ENCODE data around the gene FHL3. TPM values are rescaled to one million over a fixed set of nuclear protein-coding genes. Genes with fewer than 3 reads are reported as not detected.

Gene FHL3, protein sequence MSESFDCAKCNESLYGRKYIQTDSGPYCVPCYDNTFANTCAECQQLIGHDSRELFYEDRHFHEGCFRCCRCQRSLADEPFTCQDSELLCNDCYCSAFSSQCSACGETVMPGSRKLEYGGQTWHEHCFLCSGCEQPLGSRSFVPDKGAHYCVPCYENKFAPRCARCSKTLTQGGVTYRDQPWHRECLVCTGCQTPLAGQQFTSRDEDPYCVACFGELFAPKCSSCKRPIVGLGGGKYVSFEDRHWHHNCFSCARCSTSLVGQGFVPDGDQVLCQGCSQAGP
- total RNA-seq: 25.5 and 33.2 TPM in 2 replicates

DNA sequence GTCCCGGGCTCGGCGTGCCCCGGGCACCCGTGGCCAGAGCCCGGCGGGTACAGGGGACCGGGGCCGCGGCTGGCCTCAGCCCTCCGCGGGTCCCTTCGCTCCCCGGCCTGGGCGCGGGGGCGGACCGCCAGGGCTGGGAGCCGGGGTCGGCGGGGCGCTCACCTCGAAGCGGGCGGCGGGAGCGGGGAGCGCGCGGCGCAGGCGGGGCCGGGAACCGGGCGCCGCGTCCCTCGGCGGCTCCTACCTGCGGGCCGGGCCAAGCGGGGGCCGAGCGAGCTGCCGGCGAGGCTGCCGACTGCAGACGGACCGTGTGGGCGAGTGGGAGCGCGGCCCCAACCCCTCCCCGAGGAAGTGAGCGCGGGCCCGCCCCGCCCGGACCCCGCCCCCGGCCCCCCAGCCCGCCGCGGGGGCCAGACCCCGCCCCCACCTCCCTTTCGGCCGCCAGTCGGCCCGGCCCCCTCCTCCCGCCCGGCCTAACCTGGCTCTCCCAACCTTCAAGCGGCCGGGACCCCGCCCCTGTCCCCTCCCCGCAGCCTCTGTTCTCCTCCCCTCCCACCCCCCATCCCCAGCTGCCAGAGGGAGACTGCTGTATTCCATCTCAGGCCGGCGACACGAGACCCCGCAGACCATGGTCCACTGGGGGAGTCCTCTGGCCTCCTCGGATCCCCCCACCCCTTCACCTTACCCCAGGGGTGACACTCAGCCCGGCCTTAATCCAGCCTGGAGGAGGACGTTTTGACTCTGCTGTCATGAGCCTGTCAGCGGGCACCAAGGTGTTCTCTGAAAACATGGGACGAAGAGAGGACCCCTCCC is at the start of gene FHL3:
FHL3 (minus strand) TSS at position 320 of the 813 bp plus-strand sequence. CDS start 6,102 bp downstream, outside the sequence.
- peak within 1 kb of the TSS; percentile 88 for H3K4me3 ChIP-seq (ENCODE audit: low read depth, low read length)
- DNase-seq (ENCODE audit: low read depth): peak; percentile 45
- TF ChIP-seq, protein P1, sequence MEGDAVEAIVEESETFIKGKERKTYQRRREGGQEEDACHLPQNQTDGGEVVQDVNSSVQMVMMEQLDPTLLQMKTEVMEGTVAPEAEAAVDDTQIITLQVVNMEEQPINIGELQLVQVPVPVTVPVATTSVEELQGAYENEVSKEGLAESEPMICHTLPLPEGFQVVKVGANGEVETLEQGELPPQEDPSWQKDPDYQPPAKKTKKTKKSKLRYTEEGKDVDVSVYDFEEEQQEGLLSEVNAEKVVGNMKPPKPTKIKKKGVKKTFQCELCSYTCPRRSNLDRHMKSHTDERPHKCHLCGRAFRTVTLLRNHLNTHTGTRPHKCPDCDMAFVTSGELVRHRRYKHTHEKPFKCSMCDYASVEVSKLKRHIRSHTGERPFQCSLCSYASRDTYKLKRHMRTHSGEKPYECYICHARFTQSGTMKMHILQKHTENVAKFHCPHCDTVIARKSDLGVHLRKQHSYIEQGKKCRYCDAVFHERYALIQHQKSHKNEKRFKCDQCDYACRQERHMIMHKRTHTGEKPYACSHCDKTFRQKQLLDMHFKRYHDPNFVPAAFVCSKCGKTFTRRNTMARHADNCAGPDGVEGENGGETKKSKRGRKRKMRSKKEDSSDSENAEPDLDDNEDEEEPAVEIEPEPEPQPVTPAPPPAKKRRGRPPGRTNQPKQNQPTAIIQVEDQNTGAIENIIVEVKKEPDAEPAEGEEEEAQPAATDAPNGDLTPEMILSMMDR (IDR thresholded peaks at IDR 0.05; ENCODE audit: insufficient read depth, low read depth, low read length): no peak

DNA sequence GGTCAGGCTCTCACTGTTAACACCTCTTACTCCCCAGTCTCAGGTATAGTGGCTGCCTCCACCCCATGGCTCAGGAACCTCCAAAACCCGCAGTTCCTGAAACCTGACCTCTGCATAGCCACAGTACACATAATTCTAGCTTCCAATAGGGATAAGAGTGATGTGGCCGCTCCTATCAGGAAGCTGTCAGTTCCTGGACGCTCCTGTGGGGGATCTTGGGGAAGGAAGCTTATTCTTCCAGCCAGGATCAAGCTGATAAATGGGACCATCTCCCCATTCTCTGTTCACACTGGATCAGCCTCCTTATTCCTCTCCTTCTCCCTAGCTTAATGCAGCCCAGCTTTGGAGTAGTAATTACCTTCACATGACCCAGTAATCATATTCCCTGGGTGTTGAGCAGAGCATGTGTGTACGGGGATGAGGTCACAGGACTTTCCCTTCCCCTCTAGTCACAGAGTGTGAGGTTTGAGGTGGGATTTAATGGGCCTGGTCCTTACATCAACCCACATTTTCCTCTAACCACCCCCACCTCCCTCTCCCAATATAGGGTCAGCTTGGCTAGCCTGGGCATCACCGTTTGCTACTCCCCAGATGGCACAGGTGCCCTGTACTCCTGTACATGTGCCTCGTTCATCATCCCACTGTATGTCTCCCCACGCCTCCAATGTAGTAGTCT is 48.2 kb upstream of the FHL3 start:
- DNase-seq (ENCODE audit: low read depth): no peak
- no peak overlapping the region for H3K4me3 ChIP-seq (ENCODE audit: low read depth, low read length)
- TF ChIP-seq, protein P1 (IDR thresholded peaks at IDR 0.05; ENCODE audit: insufficient read depth, low read depth, low read length): no peak

DNA sequence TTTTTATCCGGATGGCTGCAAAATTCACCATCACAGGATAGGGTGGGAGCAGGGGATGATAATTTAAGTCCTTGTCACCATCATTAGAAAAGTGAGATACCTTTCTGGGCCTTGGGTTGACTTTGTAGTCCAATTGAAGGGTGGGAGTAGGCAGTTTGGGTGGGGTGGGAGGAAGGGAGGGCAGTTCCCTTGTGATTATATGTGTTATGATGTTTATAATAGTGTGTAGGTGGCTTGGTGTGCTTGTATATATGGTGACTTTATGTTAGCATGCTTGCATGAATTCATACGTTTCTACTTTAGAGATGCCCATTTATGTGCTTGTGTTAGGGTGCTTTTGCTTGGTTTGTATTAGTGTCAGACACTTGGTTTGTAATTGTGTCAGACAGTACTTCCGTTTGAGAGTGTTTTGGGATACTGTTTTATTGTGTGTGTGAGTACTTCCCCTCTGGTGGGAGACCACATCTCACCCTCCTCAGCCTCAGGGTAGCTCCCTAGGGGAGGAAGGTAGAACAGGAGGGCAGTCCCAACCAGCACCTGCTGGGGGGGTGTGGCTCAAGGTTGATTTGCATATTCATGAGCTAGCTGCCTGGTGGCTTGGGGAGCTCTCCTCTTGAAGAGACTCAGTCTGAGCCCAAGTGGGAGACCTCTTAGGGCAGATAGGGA is 47.6 kb upstream of the FHL3 start:
- TF ChIP-seq, protein P1 (IDR thresholded peaks at IDR 0.05; ENCODE audit: insufficient read depth, low read depth, low read length): no peak
- DNase-seq (ENCODE audit: low read depth): no peak
- no peak overlapping the region for H3K4me3 ChIP-seq (ENCODE audit: low read depth, low read length)

DNA sequence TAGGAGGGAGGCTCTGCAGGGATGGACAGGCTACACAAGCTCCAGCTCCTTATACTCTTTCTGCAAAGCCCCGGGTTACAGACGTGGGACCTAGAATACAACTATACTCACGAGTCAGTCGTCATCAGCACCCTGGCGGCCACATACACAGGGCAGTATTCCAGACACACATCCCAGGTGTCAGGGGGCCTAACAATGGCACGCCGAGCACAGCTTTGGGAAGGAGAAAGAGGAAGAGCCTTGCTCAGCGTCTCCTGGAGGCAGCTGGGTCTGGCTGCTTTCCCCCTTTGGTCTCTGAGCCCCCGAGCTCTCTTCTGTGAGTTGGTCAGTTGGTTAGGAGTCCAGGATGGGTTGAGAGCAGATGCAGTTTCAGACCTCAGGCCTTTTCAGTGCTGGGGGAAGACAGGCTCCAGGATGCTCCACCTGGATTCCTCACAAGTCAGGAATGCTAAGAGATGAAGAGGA is 45.8 kb upstream of the FHL3 start:
- H3K4me3 ChIP-seq (ENCODE audit: low read depth, low read length): no peak overlapping the region
- no peak for DNase-seq (ENCODE audit: low read depth)
- TF ChIP-seq, protein P1 (IDR thresholded peaks at IDR 0.05; ENCODE audit: insufficient read depth, low read depth, low read length): no peak

DNA sequence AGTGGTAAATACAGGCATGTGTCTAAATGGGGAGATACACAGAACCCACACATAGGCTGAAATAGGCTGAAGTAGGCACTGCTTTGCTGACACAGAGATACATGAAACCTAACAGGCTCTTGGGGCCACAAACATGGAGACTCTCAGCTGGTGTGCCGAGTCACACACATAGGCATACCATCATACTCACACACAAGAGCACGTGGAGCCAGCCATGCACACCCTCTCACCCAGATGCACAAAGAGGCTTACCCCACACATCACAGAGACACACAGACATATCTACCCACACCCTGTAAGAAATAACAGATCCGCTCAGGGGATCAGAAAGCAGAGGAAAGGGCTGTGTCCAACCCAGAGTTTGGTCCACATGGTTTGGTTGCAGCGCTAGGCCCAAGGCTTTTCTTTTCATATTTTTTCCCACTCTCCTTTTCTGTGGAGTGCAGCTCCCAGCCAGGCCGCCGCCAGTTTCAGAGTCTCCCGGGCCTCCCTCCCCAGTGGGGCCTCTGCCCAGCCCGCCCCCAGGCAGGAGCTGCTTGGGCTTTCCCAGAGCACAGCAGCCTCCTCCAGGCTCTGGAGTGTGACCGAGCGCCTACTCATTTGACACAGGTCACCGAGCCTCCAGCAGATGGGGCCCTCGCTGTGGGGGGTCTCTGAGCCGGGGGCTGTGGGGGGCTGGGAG is 45.2 kb upstream of the FHL3 start:
- DNase-seq (ENCODE audit: low read depth): no peak
- TF ChIP-seq, protein P1 (IDR thresholded peaks at IDR 0.05; ENCODE audit: insufficient read depth, low read depth, low read length): no peak

More for the DNA sequence above, 45.2 kb upstream of the FHL3 start:
- no peak overlapping the region for H3K4me3 ChIP-seq (ENCODE audit: low read depth, low read length)

All from fibroblast of villous mesenchyme (primary cell).